Mesendoderm (in vitro differentiated cells): Measurements from ENCODE around the gene LMF1.

Source experiments
- DNase-seq: peaks from one replicate; pipeline ENCODE4 v3.0.0; 2013
- H2AK5ac ChIP-seq: 2 replicates; pipeline ENCODE4 v1.6.1; 2013; ENCODE audit warnings: low read length, inconsistent platforms
- H2BK120ac ChIP-seq: 2 replicates; pipeline ENCODE4 v1.6.1; 2013; ENCODE audit warnings: low read depth, mild to moderate bottlenecking, low read length, moderate library complexity, mixed read lengths
- H2BK15ac ChIP-seq: replicated peaks from 2 replicates; pipeline ENCODE4 v1.6.1; 2013; ENCODE audit warnings: low read depth, mild to moderate bottlenecking, moderate library complexity
- H2BK5ac ChIP-seq: 2 replicates; pipeline ENCODE4 v1.6.1; 2013; ENCODE audit warnings: low read length, inconsistent platforms
- H3K18ac ChIP-seq: 2 replicates; pipeline ENCODE4 v1.6.1; 2013; ENCODE audit warnings: mild to moderate bottlenecking, low read length, mixed read lengths
- H3K23ac ChIP-seq: one replicate; pipeline ENCODE4 v1.6.1; 2013; ENCODE audit warnings: low read length
- H3K27ac ChIP-seq: 2 replicates; pipeline ENCODE4 v1.5.1; 2013; ENCODE audit warnings: low read depth, mild to moderate bottlenecking, inconsistent platforms, low read length, moderate library complexity
- H3K27me3 ChIP-seq: 2 replicates; pipeline ENCODE4 v1.6.1; 2013; ENCODE audit warnings: low read length, control low read depth, mild to moderate bottlenecking, inconsistent platforms; ENCODE audit not compliant: insufficient read depth, poor library complexity
- H3K36me3 ChIP-seq: 2 replicates; pipeline ENCODE4 v1.6.1; 2013; ENCODE audit warnings: low read length, inconsistent platforms; ENCODE audit not compliant: control insufficient read depth, insufficient read depth
- H3K4ac ChIP-seq: one replicate; pipeline ENCODE4 v1.6.1; 2013; ENCODE audit warnings: low read depth, mild to moderate bottlenecking, low read length, moderate library complexity
- H3K4me1 ChIP-seq: 2 replicates; pipeline ENCODE4 v1.6.1; 2013; ENCODE audit warnings: low read depth, low read length, inconsistent platforms; ENCODE audit not compliant: control insufficient read depth
- H3K4me2 ChIP-seq: 2 replicates; pipeline ENCODE4 v1.6.1; 2013; ENCODE audit warnings: low read length
- H3K4me3 ChIP-seq: 2 replicates; pipeline ENCODE4 v1.5.1; 2013; ENCODE audit warnings: mild to moderate bottlenecking, low read length
- H3K56ac ChIP-seq: one replicate; pipeline ENCODE4 v1.6.1; 2013; ENCODE audit warnings: low read length
- H3K79me1 ChIP-seq: 2 replicates; pipeline ENCODE4 v1.6.1; 2013; ENCODE audit warnings: low read length, inconsistent platforms
- H3K79me2 ChIP-seq: 2 replicates; pipeline ENCODE4 v1.6.1; 2013; ENCODE audit warnings: mild to moderate bottlenecking, low read length; ENCODE audit not compliant: control insufficient read depth, insufficient read depth
- H3K9ac ChIP-seq: 2 replicates; pipeline ENCODE4 v1.6.1; 2013; ENCODE audit warnings: low read length, inconsistent platforms
- H4K5ac ChIP-seq: one replicate; pipeline ENCODE4 v1.6.1; 2013; ENCODE audit warnings: low read length
- H4K8ac ChIP-seq: one replicate; pipeline ENCODE4 v1.6.1; 2013; ENCODE audit warnings: low read depth, mild to moderate bottlenecking, control low read depth, low read length, moderate library complexity
- WGBS: extraction: QIAGEN DNeasy Blood & Tissue Kit; methylation state at CpG from one replicate; pipeline ENCODE4 v1.1.7; 2013; ENCODE audit warnings: low lambda C conversion rate, missing lambda C conversion rate; ENCODE audit not compliant: insufficient coverage; ENCODE audit errors: extremely low coverage; 5-methylcytosine and 5-hydroxymethylcytosine counted together

LMF1 gene

GRCh38 chr16:818592-818991 lies 152.2 kb downstream of the LMF1 start:
- WGBS = no CpG with 5 or more reads among the region's 2 CpGs
- H2BK15ac ChIP-seq = no peak overlapping the region
- no peak overlapping the region for H3K4me3 ChIP-seq
- H3K4me1 ChIP-seq = no peaks in the 10 kb centered on the region
- H3K56ac ChIP-seq = no peak overlapping the region
- no peak overlapping the region for H3K27ac ChIP-seq
- no peak overlapping the region for H3K18ac ChIP-seq
- no peak overlapping the region for H3K9ac ChIP-seq
- no peaks in the 10 kb centered on the region for H3K36me3 ChIP-seq
- H3K4me2 ChIP-seq = no peak overlapping the region
- H2BK120ac ChIP-seq = no peak overlapping the region
- H3K4ac ChIP-seq = no peak overlapping the region
- no peaks in the 10 kb centered on the region for H3K79me1 ChIP-seq
- H3K79me2 ChIP-seq = no peaks in the 10 kb centered on the region
- H3K23ac ChIP-seq = no peak overlapping the region
- H2BK5ac ChIP-seq = no peak overlapping the region
- no peak overlapping the region for H4K8ac ChIP-seq
- no peak overlapping the region for H4K5ac ChIP-seq
- H3K27me3 ChIP-seq = no peaks in the 10 kb centered on the region
- DNase-seq = no peak
- no peak overlapping the region for H2AK5ac ChIP-seq

- Histone ChIP-seq H2BK15ac (no peak overlapping the region), H4K5ac (no peak overlapping the region), H3K27ac (no peak overlapping the region), H2BK120ac (no peak overlapping the region), H3K23ac (no peak overlapping the region), H2AK5ac (no peak overlapping the region), H3K4me2 (no peak overlapping the region), H4K8ac (no peak overlapping the region), H3K9ac (no peak overlapping the region), H3K4me1 (no peaks in the 10 kb centered on the region), H3K4ac (no peak overlapping the region), H3K27me3 (no peaks in the 10 kb centered on the region), H3K4me3 (no peak overlapping the region), H3K18ac (no peak overlapping the region), H2BK5ac (no peak overlapping the region), H3K79me1 (no peaks in the 10 kb centered on the region), H3K56ac (no peak overlapping the region), H3K79me2 (no peaks in the 10 kb centered on the region), H3K36me3 (no peaks in the 10 kb centered on the region)
- no CpG with 5 or more reads among the region's 8 CpGs for WGBS
- DNase-seq = no peak
Measured at GRCh38 chr16:818132-818531, 152.7 kb downstream of the LMF1 start.

GRCh38 chr16:817001-817906 lies 153.5 kb downstream of the LMF1 start:
- Histone ChIP-seq H2BK5ac (no peak overlapping the region), H3K9ac (no peak overlapping the region), H3K4me2 (no peak overlapping the region), H3K4ac (no peak overlapping the region), H3K27me3 (no peaks in the 10 kb centered on the region), H2AK5ac (no peak overlapping the region), H3K56ac (no peak overlapping the region), H3K18ac (no peak overlapping the region), H3K36me3 (no peaks in the 10 kb centered on the region), H4K8ac (no peak overlapping the region), H3K23ac (no peak overlapping the region), H3K4me3 (no peak overlapping the region), H3K27ac (no peak overlapping the region), H3K4me1 (no peaks in the 10 kb centered on the region), H3K79me2 (no peaks in the 10 kb centered on the region), H3K79me1 (no peaks in the 10 kb centered on the region), H2BK15ac (no peak overlapping the region), H4K5ac (no peak overlapping the region), H2BK120ac (no peak overlapping the region)
- WGBS = no CpG with 5 or more reads among the region's 71 CpGs
- DNase-seq = no peak

DNA sequence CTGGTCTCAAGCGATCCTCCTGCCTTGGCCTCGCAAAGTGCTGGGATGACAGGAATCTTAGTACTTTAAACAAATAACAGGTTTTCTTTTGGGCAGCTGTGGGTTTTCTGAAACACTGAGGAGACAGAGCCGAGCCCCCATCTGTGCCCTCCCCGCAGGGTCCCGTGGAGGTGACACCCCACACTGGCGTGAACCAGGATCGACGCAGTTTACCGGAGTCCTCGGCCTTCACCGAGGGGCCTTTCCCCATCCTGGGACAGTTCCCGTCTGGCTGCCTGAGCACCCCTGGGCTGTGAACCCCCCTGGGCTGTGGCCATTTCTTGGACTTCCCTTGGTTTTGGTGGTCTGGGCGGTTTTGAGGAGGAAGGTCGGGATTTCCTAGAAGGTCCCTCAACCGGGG lies 154.9 kb downstream of the LMF1 start:
- H2BK15ac ChIP-seq = no peak overlapping the region
- no peak overlapping the region for H3K27ac ChIP-seq
- H3K36me3 ChIP-seq = no peaks in the 10 kb centered on the region
- no peaks in the 10 kb centered on the region for H3K79me1 ChIP-seq
- no peak overlapping the region for H3K4me2 ChIP-seq
- no peak for DNase-seq
- H3K18ac ChIP-seq = no peak overlapping the region
- H2AK5ac ChIP-seq = no peak overlapping the region
- H3K4ac ChIP-seq = no peak overlapping the region
- H3K56ac ChIP-seq = no peak overlapping the region
- no peaks in the 10 kb centered on the region for H3K27me3 ChIP-seq
- no peak overlapping the region for H2BK5ac ChIP-seq
- H2BK120ac ChIP-seq = no peak overlapping the region
- no peak overlapping the region for H3K4me3 ChIP-seq
- no peak overlapping the region for H4K8ac ChIP-seq
- no CpG with 5 or more reads among the region's 15 CpGs for WGBS
- no peak overlapping the region for H3K9ac ChIP-seq
- H3K4me1 ChIP-seq = no peaks in the 10 kb centered on the region
- H4K5ac ChIP-seq = no peak overlapping the region
- H3K79me2 ChIP-seq = no peaks in the 10 kb centered on the region
- no peak overlapping the region for H3K23ac ChIP-seq

DNA sequence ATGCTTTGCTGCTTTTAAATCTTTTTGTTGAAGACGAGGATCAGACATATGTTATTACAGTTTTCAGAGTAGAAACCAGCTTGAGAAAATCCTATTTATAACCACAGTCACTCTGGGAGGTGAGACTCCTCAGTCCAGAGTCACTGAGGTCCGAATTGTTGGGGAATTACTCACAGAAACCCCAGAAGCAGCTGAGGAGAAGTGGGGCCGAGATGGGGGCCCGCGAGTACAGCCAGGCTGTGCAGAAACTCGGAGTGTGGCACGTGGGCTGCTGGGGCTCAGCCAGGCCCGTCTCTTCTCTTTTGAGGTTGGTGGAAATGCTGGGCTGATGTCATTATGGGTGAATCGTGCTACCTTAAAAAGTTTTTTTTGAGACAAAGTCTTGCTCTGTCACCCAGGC lies 155.8 kb downstream of the LMF1 start:
- no peaks in the 10 kb centered on the region for H3K4me1 ChIP-seq
- H3K27me3 ChIP-seq = no peaks in the 10 kb centered on the region
- no peak overlapping the region for H3K23ac ChIP-seq
- no peak overlapping the region for H3K56ac ChIP-seq
- H3K4ac ChIP-seq = no peak overlapping the region
- no peak overlapping the region for H2BK120ac ChIP-seq
- no peak overlapping the region for H4K8ac ChIP-seq
- no peaks in the 10 kb centered on the region for H3K36me3 ChIP-seq
- H3K79me2 ChIP-seq = no peaks in the 10 kb centered on the region
- H3K9ac ChIP-seq = no peak overlapping the region
- no peak for DNase-seq
- H2BK15ac ChIP-seq = no peak overlapping the region
- no peak overlapping the region for H3K18ac ChIP-seq
- WGBS = no CpG with 5 or more reads among the region's 9 CpGs
- H3K4me2 ChIP-seq = no peak overlapping the region
- H3K79me1 ChIP-seq = no peaks in the 10 kb centered on the region
- H3K27ac ChIP-seq = no peak overlapping the region
- no peak overlapping the region for H4K5ac ChIP-seq
- H2BK5ac ChIP-seq = no peak overlapping the region
- no peak overlapping the region for H3K4me3 ChIP-seq
- H2AK5ac ChIP-seq = no peak overlapping the region
